Measurements from ENCODE around the gene IL16.

IL16 gene

GRCh38 chr15:81275711-81276392 lies 79.2 kb downstream of the IL16 start:
- no peak for DNase-seq (ENCODE audit: low read depth)

GRCh38 chr15:81276967-81277366 lies 80.3 kb downstream of the IL16 start:
- DNase-seq (ENCODE audit: low read depth): no peak

GRCh38 chr15:81277851-81278250 lies 81.2 kb downstream of the IL16 start:
- no peak for DNase-seq (ENCODE audit: low read depth)

GRCh38 chr15:81278306-81279029 lies 81.8 kb downstream of the IL16 start:
- no peak for DNase-seq (ENCODE audit: low read depth)

GRCh38 chr15:81279621-81280485 lies 83.2 kb downstream of the IL16 start:
- DNase-seq (ENCODE audit: low read depth): no peak

GRCh38 chr15:81280696-81281455 lies 84.2 kb downstream of the IL16 start:
- no peak for DNase-seq (ENCODE audit: low read depth)

GRCh38 chr15:81281456-81281735 lies 84.7 kb downstream of the IL16 start:
- no peak for DNase-seq (ENCODE audit: low read depth)

- DNase-seq (ENCODE audit: low read depth): no peak
Measured at GRCh38 chr15:81281766-81282605, 85.3 kb downstream of the IL16 start.

- no peak for DNase-seq (ENCODE audit: low read depth)
Measured at GRCh38 chr15:81282606-81282895, 85.9 kb downstream of the IL16 start.

- DNase-seq (ENCODE audit: low read depth): no peak
Measured at GRCh38 chr15:81282911-81283310, 86.2 kb downstream of the IL16 start.

- no peak for DNase-seq (ENCODE audit: low read depth)
Measured at GRCh38 chr15:81284256-81285031, 87.8 kb downstream of the IL16 start.

GRCh38 chr15:81285461-81285860 lies 88.8 kb downstream of the IL16 start:
- DNase-seq (ENCODE audit: low read depth): no peak

GRCh38 chr15:81286621-81287121 lies 90.0 kb downstream of the IL16 start:
- DNase-seq (ENCODE audit: low read depth): no peak

- DNase-seq (ENCODE audit: low read depth): no peak
Measured at GRCh38 chr15:81288040-81288439, 91.4 kb downstream of the IL16 start.

GRCh38 chr15:81288616-81289015 lies 91.9 kb downstream of the IL16 start:
- no peak for DNase-seq (ENCODE audit: low read depth)

GRCh38 chr15:81289910-81290309 lies 93.2 kb downstream of the IL16 start:
- no peak for DNase-seq (ENCODE audit: low read depth)

- no peak for DNase-seq (ENCODE audit: low read depth)
Measured at GRCh38 chr15:81291916-81292522, 95.3 kb downstream of the IL16 start.

GRCh38 chr15:81292523-81293001 lies 95.9 kb downstream of the IL16 start:
- peak; percentile 46 for DNase-seq (ENCODE audit: low read depth)

- DNase-seq (ENCODE audit: low read depth): peak; percentile 63
Measured at GRCh38 chr15:81293728-81294515, 97.2 kb downstream of the IL16 start.
